ENCODE measurements around the gene SAMD4A.
"Not testable (repeated sequence)": the region's sequence is repeated elsewhere in the genome, so short reads cannot be mapped to it uniquely, and the experiment has no call there.

The SAMD4A gene

GRCh38 chr14:54599966-54600716 is 33.2 kb downstream of the SAMD4A start:
- DNase-seq, result no peak

GRCh38 chr14:54600717-54601109 is 33.8 kb downstream of the SAMD4A start:
- no peak for DNase-seq

- DNase-seq, result no peak
These were observed 36.4 kb downstream of the SAMD4A start for GRCh38 chr14:54603362-54603761.

GRCh38 chr14:54606178-54606577 is 39.2 kb downstream of the SAMD4A start:
- DNase-seq, result peak in 1 of 2 donors; percentile 4

DNA sequence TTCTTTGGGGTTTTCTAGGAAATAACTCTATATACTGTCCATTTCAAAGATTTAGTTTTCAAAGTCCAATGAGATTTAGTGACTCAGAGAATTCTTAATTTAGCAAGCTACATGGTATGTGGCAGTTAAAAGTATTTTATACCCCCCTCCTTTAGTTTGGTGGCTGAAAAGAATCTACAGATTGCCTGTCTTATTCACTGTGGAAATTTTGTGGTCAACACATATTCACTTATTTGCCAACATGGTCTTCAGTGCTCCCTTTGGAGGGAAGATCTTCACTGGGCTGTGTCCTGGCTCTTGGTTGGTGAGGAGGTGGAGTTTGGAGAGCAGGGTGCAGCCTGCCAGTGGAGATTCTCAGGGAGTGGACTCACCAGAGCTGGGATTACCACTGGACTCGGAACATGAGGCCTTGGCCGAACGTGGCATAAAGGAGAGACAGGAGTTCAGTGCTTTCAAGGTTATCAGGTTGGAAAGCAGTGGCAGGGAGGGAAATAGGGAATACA is 39.8 kb downstream of the SAMD4A start:
- DNase-seq, result no peak

GRCh38 chr14:54609576-54609975 is 42.6 kb downstream of the SAMD4A start:
- no peak for DNase-seq

- no peak for DNase-seq
These were observed 43.4 kb downstream of the SAMD4A start for GRCh38 chr14:54610051-54610977.

- DNase-seq, result no peak
These were observed 47.4 kb downstream of the SAMD4A start for GRCh38 chr14:54614296-54614695.

DNA sequence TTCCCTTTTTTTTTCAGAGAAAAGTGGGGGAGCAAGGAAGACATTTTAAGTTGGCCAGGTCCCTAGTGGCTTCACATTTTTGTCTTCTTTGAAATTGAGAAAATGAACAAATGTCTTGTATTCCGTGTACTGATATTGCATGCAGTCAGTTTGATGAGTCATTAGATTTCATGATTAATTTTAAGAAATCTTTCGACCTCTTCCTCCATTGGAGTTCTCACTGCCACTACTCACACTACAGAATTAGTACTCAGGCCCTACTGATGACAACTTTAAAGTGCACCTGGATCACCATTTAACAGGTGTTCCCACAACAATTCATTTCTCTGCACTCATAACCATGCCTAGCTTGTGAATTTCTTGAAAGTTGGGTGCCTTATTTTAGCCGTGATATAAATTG is 50.5 kb downstream of the SAMD4A start:
- no peak for DNase-seq

DNA sequence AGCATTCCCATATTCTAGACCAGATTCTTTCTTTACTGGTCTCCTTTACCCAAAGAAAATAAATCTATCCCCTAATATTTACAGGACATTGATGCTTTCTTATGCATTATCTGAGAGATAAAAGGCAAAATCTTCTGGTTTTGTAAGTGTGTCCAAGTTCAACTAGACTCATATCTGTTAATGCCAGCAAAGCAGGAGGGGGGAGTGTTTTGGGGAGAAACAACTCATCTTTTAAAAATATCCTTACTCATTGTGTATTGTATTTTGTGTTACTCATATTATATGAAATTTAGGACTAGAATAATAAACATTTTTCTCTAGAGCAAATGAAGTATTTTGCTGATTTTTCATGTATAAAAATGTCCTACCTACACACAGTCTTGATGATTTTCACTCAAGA is 54.8 kb downstream of the SAMD4A start:
- no peak for DNase-seq

GRCh38 chr14:54622192-54622958 is 55.4 kb downstream of the SAMD4A start:
- DNase-seq, result peak in 1 of 2 donors; percentile 6

DNA sequence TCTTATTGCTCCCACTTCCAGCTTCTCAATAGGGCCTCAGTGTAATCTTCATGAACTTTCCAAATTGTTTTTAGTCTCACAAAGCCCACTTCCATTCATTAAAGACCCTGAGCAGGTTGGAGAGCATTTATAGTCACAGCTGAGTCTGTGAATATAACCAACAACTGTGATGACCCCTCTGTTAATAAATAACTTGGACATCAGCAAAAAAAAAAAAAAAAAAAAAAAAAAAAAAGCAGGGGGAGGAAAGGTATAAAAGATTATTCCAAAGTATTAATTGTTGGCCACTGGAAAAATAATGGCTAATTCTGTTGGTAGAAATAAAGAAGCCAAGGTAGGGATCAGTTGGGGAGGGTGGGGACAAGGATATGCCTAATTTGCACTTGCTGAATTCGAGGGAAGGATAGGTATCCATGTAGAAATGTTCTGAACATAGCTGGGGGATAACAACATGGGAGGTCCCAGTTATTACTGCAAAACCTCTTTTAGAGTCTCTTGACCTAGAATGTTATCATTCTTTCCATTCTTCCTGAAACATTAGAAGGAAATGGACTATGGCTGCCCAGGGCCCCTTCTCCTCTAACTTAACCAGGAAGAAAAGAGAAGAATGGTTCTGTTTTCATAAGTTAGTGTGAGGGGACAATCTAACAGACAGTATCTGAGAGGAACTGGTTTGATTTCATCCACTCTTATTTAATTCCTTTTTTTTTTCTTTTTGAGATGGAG is 56.5 kb downstream of the SAMD4A start:
- no peak for DNase-seq

GRCh38 chr14:54624005-54624358 is 57.1 kb downstream of the SAMD4A start:
- not testable (repeated sequence) for DNase-seq

DNA sequence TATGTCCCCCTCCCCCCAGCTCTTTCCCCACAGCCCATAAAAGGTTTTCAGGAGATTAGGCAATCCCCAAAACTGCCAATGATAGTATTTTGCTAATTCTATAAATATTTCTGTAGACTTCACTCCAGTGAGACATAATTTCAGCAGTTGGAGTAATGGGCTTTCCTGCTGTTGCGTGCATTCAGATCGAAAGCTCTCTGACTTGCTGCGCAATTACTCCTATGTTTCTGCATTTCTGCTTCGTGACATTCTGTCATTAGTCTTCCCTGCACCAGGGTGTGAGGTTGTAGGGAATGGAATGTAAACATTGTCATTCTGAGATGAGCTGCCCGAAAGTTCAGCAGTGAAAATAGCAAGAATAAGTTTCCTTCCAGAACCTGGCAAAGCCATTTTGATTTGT is 58.2 kb downstream of the SAMD4A start:
- DNase-seq, result no peak

GRCh38 chr14:54627219-54627539 is 60.3 kb downstream of the SAMD4A start:
- no peak for DNase-seq

DNA sequence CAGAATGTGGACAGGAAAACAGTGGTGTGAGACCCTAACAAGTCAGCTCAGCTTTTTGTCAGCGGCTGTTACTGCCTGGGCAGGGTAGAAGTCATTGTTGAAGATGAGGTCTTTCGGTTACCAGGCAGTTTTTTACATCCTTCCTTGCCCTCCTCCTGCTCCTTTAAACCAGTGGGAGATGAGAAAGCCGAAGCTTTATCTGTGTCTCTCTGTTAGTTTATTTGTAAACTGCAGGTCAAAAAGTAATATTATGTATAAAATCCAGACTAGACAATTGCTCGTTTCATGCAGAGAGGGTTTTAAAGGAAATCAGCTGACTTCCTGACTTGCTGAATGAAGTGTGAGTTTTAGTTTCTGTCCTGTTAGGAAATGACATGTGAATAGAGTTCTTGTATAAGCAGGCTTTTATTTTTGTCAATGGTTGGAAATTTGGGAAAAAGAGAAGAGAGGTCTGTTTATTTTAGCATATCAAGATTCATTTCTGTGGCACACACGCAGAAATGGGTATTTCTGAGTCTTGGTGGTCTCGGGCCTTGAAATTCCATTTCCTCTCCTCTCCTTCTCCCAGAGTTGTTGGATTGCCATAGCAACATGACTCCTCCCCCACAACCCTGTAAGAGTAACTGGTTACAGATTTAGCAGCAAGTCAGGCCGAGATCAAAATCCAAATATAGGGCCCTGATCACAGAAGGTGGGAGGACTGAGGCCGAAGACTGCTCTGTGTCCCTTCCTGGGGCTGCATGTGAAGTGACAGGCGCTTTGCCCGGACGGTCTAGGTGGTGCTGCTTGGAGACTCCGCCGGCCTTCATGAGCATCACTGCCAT is 60.8 kb downstream of the SAMD4A start:
- peak; percentile 57 to 75 for DNase-seq

- no peak for DNase-seq
These were observed 62.3 kb downstream of the SAMD4A start for GRCh38 chr14:54629183-54629582.

- DNase-seq, result peak in 1 of 2 donors; percentile 18
These were observed 62.9 kb downstream of the SAMD4A start for GRCh38 chr14:54629635-54630360.

DNA sequence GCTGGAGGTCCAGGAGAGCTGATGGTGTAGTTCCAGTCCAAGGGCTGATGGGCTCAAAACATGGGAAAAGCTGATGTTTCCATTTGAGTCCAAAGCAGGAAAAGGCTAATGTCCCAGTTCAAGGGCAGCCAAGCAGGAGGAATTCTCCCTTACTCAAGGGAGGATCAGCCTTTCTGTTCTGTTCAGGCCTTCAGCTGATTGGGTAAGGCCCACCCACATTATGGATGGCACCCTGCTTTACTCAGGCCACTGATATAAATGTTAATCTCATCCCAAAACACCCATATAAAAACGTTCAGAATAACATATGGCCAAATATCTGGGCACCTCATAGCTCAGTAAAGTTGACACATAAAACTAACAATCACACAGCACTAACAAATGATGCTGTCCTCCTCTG is 64.1 kb downstream of the SAMD4A start:
- DNase-seq, result no peak

GRCh38 chr14:54632452-54632851 is 65.5 kb downstream of the SAMD4A start:
- DNase-seq, result no peak

GRCh38 chr14:54633076-54633475 is 66.1 kb downstream of the SAMD4A start:
- no peak for DNase-seq

Measured in CD4-positive, alpha-beta T cell treated with Interleukin-4 for 1 hour (primary cell).